ENCODE measurements around the gene NKTR. TPM values are rescaled to one million over a fixed set of nuclear protein-coding genes. Genes with fewer than 3 reads are reported as not detected.

The NKTR gene
- total and polyA plus RNA-seq, 5 donors: 22.6 to 35.8 (median 28.3) TPM

GRCh38 chr3:42631620-42632019 is 31.1 kb downstream of the NKTR start:
- no peaks in the 10 kb centered on the region for H3K4me1 ChIP-seq (ENCODE audit: control insufficient read depth, insufficient read depth, low read length)
- H3K27me3 ChIP-seq (ENCODE audit: control insufficient read depth, insufficient read depth): no peaks in the 10 kb centered on the region
- H3K27ac ChIP-seq (ENCODE audit: low read length): no peak overlapping the region
- ATAC-seq (no peak), DNase-seq (no peak)
- no peaks in the 10 kb centered on the region for H3K9me3 ChIP-seq (ENCODE audit: control insufficient read depth, low read length)
- intact Hi-C loops (cut with DNase I): no loop called here
- H3K4me3 ChIP-seq (ENCODE audit: low read length): no peak overlapping the region
- WGBS: 90% methylated on average over 2 of the region's 2 CpGs

DNA sequence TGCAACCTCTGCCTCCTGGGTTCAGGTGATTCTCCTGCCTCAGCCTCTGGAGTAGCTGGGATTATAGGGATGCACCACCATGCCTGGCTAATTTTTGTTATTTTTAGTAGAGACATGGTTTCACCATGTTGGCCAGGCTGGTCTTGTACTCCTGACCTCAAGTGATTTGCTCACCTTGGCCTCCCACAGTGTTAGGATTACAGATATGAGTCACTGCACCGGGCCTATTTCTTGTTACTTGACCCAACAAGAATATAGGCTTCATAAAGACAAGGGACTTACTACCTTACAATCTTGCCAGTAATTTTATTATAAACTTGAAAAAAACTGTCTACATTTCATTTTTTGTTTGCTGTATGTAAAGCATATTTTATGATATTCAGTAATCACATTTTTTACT is 31.7 kb downstream of the NKTR start:
- WGBS: 88% methylated on average over 1 of the region's 1 CpG

GRCh38 chr3:42633544-42633943 is 33.1 kb downstream of the NKTR start:
- Histone ChIP-seq H3K4me3 (ENCODE audit: low read length) (no peak overlapping the region), H3K9me3 (ENCODE audit: control insufficient read depth, low read length) (no peaks in the 10 kb centered on the region), H3K27me3 (ENCODE audit: control insufficient read depth, insufficient read depth) (no peaks in the 10 kb centered on the region), H3K4me1 (ENCODE audit: control insufficient read depth, insufficient read depth, low read length) (no peaks in the 10 kb centered on the region), H3K27ac (ENCODE audit: low read length) (no peak overlapping the region)
- no peak for DNase-seq
- intact Hi-C loops (cut with DNase I): no loop called here
- ATAC-seq: no peak
- 83% methylated on average over 6 of the region's 6 CpGs for WGBS

More for the DNA sequence above, 31.7 kb downstream of the NKTR start:
- ATAC-seq (no peak), DNase-seq (no peak)
- Histone ChIP-seq H3K4me3 (ENCODE audit: low read length) (no peak overlapping the region), H3K9me3 (ENCODE audit: control insufficient read depth, low read length) (no peaks in the 10 kb centered on the region), H3K27me3 (ENCODE audit: control insufficient read depth, insufficient read depth) (no peaks in the 10 kb centered on the region), H3K27ac (ENCODE audit: low read length) (no peak overlapping the region), H3K4me1 (ENCODE audit: control insufficient read depth, insufficient read depth, low read length) (no peaks in the 10 kb centered on the region)
- intact Hi-C loops (cut with DNase I): no loop called here

- Histone ChIP-seq H3K27ac (ENCODE audit: low read length) (no peak overlapping the region), H3K9me3 (ENCODE audit: control insufficient read depth, low read length) (no peaks in the 10 kb centered on the region), H3K4me1 (ENCODE audit: control insufficient read depth, insufficient read depth, low read length) (no peaks in the 10 kb centered on the region), H3K4me3 (ENCODE audit: low read length) (no peak overlapping the region), H3K27me3 (ENCODE audit: control insufficient read depth, insufficient read depth) (no peaks in the 10 kb centered on the region)
- DNase-seq (no peak), ATAC-seq (no peak)
- 71% methylated on average over 2 of the region's 2 CpGs for WGBS
- intact Hi-C loops (cut with DNase I): no loop called here
Measured at GRCh38 chr3:42635111-42635510, 34.6 kb downstream of the NKTR start.

DNA sequence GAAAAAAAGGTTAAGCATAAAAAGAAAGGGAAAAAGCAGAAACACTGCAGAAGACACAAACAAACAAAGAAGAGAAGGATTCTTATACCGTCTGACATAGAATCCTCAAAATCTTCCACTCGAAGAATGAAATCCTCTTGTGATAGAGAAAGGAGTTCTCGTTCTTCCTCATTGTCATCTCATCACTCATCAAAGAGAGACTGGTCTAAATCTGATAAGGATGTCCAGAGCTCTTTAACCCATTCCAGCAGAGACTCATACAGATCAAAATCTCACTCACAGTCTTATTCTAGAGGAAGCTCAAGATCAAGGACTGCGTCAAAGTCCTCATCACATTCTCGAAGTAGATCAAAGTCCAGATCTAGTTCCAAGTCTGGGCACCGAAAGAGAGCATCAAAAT is 36.5 kb downstream of the NKTR start:
- intact Hi-C loops (cut with DNase I): no loop called here
- H3K27ac ChIP-seq (ENCODE audit: low read length): no peak overlapping the region
- ATAC-seq: no peak
- H3K9me3 ChIP-seq (ENCODE audit: control insufficient read depth, low read length): no peaks in the 10 kb centered on the region
- no peaks in the 10 kb centered on the region for H3K27me3 ChIP-seq (ENCODE audit: control insufficient read depth, insufficient read depth)
- H3K4me3 ChIP-seq (ENCODE audit: low read length): no peak overlapping the region
- 84% methylated on average over 6 of the region's 6 CpGs for WGBS
- no peaks in the 10 kb centered on the region for H3K4me1 ChIP-seq (ENCODE audit: control insufficient read depth, insufficient read depth, low read length)
- no peak for DNase-seq

- no peaks in the 10 kb centered on the region for H3K4me1 ChIP-seq (ENCODE audit: control insufficient read depth, insufficient read depth, low read length)
- WGBS: 69% methylated on average over 6 of the region's 6 CpGs
- intact Hi-C loops (cut with DNase I): no loop called here
- DNase-seq (no peak), ATAC-seq (no peak)
- no peak overlapping the region for H3K4me3 ChIP-seq (ENCODE audit: low read length)
- no peaks in the 10 kb centered on the region for H3K27me3 ChIP-seq (ENCODE audit: control insufficient read depth, insufficient read depth)
- H3K9me3 ChIP-seq (ENCODE audit: control insufficient read depth, low read length): no peaks in the 10 kb centered on the region
- no peak overlapping the region for H3K27ac ChIP-seq (ENCODE audit: low read length)
Measured at GRCh38 chr3:42638339-42638842, 37.9 kb downstream of the NKTR start.

DNA sequence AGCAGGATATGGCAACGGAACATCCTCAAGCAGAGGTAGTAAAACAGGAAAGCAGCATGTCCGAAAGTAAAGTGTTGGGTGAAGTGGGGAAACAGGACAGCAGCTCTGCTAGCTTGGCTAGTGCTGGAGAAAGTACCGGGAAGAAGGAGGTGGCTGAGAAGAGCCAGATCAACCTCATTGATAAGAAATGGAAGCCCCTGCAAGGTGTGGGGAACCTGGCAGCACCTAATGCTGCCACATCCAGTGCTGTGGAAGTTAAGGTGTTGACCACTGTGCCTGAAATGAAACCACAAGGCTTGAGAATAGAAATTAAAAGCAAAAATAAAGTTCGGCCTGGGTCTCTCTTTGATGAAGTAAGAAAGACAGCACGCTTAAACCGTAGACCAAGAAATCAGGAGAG is 38.7 kb downstream of the NKTR start:
- peak overlapping the region; percentile 41 for H3K27ac ChIP-seq (ENCODE audit: low read length)
- intact Hi-C loops (cut with DNase I): no loop called here
- no peak for DNase-seq
- H3K27me3 ChIP-seq (ENCODE audit: control insufficient read depth, insufficient read depth): no peaks in the 10 kb centered on the region
- WGBS: 73% methylated on average over 6 of the region's 6 CpGs
- no peak overlapping the region for H3K4me3 ChIP-seq (ENCODE audit: low read length)
- no peak for ATAC-seq
- H3K9me3 ChIP-seq (ENCODE audit: control insufficient read depth, low read length): no peaks in the 10 kb centered on the region
- H3K4me1 ChIP-seq (ENCODE audit: control insufficient read depth, insufficient read depth, low read length): no peaks in the 10 kb centered on the region

DNA sequence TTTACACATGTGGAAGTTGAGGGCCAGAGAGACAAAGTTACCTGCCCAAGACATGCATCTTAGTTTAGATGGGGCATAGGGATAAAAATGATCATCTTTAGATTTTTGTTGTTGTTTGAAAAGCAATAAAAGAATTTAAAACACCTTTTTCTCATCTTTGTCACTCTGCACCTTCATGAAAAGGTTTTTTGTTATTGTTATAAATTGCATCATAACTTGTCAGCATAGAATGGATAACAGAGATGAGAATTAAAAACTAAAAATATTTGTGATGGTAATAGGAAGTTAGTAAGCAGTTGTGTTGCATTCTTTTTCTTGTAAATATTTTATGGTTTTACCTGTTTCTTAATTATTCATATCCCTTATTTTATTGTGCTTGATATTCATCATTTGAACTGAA is 39.6 kb downstream of the NKTR start:
- H3K27me3 ChIP-seq (ENCODE audit: control insufficient read depth, insufficient read depth): no peaks in the 10 kb centered on the region
- no peaks in the 10 kb centered on the region for H3K4me1 ChIP-seq (ENCODE audit: control insufficient read depth, insufficient read depth, low read length)
- H3K9me3 ChIP-seq (ENCODE audit: control insufficient read depth, low read length): no peaks in the 10 kb centered on the region
- ATAC-seq (no peak), DNase-seq (no peak)
- no peak overlapping the region for H3K27ac ChIP-seq (ENCODE audit: low read length)
- intact Hi-C loops (cut with DNase I): no loop called here
- H3K4me3 ChIP-seq (ENCODE audit: low read length): no peak overlapping the region

DNA sequence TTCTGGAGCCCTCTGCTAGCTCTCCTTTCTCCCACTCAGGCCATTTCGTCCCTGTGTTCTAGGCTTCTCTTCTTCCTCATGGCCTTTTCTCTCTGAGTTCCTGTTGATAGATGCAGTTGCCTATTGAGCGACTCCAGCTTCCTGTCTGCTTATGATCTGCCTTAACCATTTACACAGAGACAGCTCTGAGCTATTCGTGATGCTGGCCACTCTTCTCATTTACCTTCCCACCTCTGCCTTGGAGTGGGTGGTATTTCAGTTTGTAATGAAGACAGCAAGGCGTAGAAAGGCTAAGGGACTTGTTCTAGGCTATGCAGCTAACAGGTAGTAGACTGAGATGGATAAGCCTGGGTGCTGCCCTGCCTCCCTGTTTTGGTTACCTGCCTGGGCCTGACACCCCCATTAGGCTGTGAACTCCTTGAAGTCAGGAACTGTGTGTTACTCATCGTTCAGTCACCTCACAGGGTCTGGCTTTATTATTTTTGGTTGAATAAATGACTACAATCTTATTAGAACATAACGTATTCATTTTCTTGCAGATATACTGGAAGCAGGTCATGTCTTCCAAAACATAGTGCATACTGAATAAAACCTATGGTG is 40.4 kb downstream of the NKTR start:
- no peak for ATAC-seq
- 78% methylated on average over 6 of the region's 6 CpGs for WGBS

GRCh38 chr3:42647821-42648459 is 47.5 kb downstream of the NKTR start:
- Histone ChIP-seq H3K4me3 (ENCODE audit: low read length) (no peak overlapping the region), H3K9me3 (ENCODE audit: control insufficient read depth, low read length) (no peaks in the 10 kb centered on the region), H3K27ac (ENCODE audit: low read length) (no peak overlapping the region), H3K27me3 (ENCODE audit: control insufficient read depth, insufficient read depth) (no peaks in the 10 kb centered on the region), H3K4me1 (ENCODE audit: control insufficient read depth, insufficient read depth, low read length) (peaks cover 15% of the 10 kb centered on the region)
- intact Hi-C loops (cut with DNase I): no loop called here
- DNase-seq (no peak), ATAC-seq (no peak)
- WGBS: 64% methylated on average over 5 of the region's 5 CpGs

More for the DNA sequence above, 40.4 kb downstream of the NKTR start:
- no peak overlapping the region for H3K4me3 ChIP-seq (ENCODE audit: low read length)
- H3K9me3 ChIP-seq (ENCODE audit: control insufficient read depth, low read length): no peaks in the 10 kb centered on the region
- intact Hi-C loops (cut with DNase I): no loop called here
- no peaks in the 10 kb centered on the region for H3K4me1 ChIP-seq (ENCODE audit: control insufficient read depth, insufficient read depth, low read length)
- H3K27me3 ChIP-seq (ENCODE audit: control insufficient read depth, insufficient read depth): no peaks in the 10 kb centered on the region
- no peak overlapping the region for H3K27ac ChIP-seq (ENCODE audit: low read length)
- DNase-seq: no peak

- Histone ChIP-seq H3K4me3 (ENCODE audit: low read length) (no peak overlapping the region), H3K9me3 (ENCODE audit: control insufficient read depth, low read length) (no peaks in the 10 kb centered on the region), H3K27ac (ENCODE audit: low read length) (no peak overlapping the region), H3K4me1 (ENCODE audit: control insufficient read depth, insufficient read depth, low read length) (peaks cover 15% of the 10 kb centered on the region), H3K27me3 (ENCODE audit: control insufficient read depth, insufficient read depth) (no peaks in the 10 kb centered on the region)
- ATAC-seq (no peak), DNase-seq (no peak)
- intact Hi-C loops (cut with DNase I): no loop called here
- WGBS: 51% methylated on average over 2 of the region's 2 CpGs
Measured at GRCh38 chr3:42649006-42649405, 48.5 kb downstream of the NKTR start.

All from right cardiac atrium (tissue), 5 donors.